ENCODE data around the gene MTG1.

DNA sequence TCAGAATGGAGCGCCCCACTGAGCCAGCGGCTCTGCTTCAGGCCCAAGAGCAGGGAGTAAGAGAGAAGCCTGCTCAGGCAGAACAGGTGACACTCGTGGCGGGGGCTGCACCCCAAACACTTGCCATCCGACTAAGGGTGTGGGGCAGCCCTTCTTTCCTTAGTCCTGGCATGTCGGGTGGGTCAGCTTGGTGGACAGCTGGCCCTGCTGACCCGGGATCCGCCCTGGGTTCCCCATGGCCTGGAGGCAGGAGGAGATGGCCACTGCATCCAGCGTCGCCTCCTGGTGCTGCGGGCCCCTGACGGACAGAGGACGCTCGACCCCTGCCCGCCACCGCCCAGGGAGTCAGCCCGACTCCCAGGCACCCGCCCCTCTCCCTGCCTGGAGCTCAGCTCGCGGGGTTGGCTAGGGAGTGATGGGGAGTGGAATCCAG is 16.1 kb upstream of the MTG1 start:
- no peak for TF ChIP-seq POLR2A (IDR thresholded peaks at IDR 0.05; ENCODE audit: low read length)
- no peak for TF ChIP-seq GATA1 (IDR thresholded peaks at IDR 0.05; ENCODE audit: low read depth, low read length)

Measured in erythroblast (primary cell).